ENCODE measurements around the gene LEO1. TPM values are rescaled to one million over a fixed set of nuclear protein-coding genes. Genes with fewer than 3 reads are reported as not detected.

The LEO1 gene
- total and polyA plus RNA-seq, 2 of the 13 experiments (the other 11 are each of a cell fraction or from before 2014, with no cell fraction given) = 17.0 to 60.3 TPM

GRCh38 chr15:51970132-51970817 is 1.3 kb downstream of the LEO1 start (continued):
- peak; percentile 83 for TF ChIP-seq PAXIP1 (CRISPR knock-in tag; conservative IDR thresholded peaks at IDR 0.05)
- no peak for TF ChIP-seq SAFB2 (CRISPR knock-in tag; IDR thresholded peaks at IDR 0.05; ENCODE audit: borderline replicate concordance, low read depth)
- no peak for TF ChIP-seq BHLHE40 (IDR thresholded peaks at IDR 0.05; ENCODE audit: low read length)
- TF ChIP-seq ZIK1 (CRISPR knock-in tag; IDR thresholded peaks at IDR 0.05; ENCODE audit: borderline replicate concordance, low read depth) = no peak
- TF ChIP-seq SALL1 (CRISPR knock-in tag; IDR thresholded peaks at IDR 0.05) = peak; percentile 90
- no peak for TF ChIP-seq ZSCAN22 (CRISPR knock-in tag; IDR thresholded peaks at IDR 0.05)
- no peak for TF ChIP-seq ZNF841 (CRISPR knock-in tag; IDR thresholded peaks at IDR 0.05; ENCODE audit: borderline replicate concordance)
- TF ChIP-seq TAF1 (CRISPR knock-in tag; IDR thresholded peaks at IDR 0.05) = peak; percentile 29; the same call in 1 of the 2 replicates
- TF ChIP-seq ZFP62 (CRISPR knock-in tag; IDR thresholded peaks at IDR 0.05) = no peak
- peak; percentile 72 for TF ChIP-seq NCOA2 (CRISPR knock-in tag; IDR thresholded peaks at IDR 0.05)
- TF ChIP-seq ZNF512B (CRISPR knock-in tag; IDR thresholded peaks at IDR 0.05; ENCODE audit: borderline replicate concordance) = no peak
- no peak for TF ChIP-seq ZNF33A (CRISPR knock-in tag; IDR thresholded peaks at IDR 0.05; ENCODE audit: borderline replicate concordance)
- no peak for TF ChIP-seq MYPOP (CRISPR knock-in tag; IDR thresholded peaks at IDR 0.05)
- TF ChIP-seq SAP130 (CRISPR knock-in tag; IDR thresholded peaks at IDR 0.05; ENCODE audit: low read depth) = peak; percentile 89
- TF ChIP-seq ZNF550 (CRISPR knock-in tag; IDR thresholded peaks at IDR 0.05; ENCODE audit: borderline replicate concordance) = no peak
- TF ChIP-seq MIER3 (CRISPR knock-in tag; IDR thresholded peaks at IDR 0.05; ENCODE audit: borderline replicate concordance) = peak; percentile 23; the same call in 1 of the 2 replicates
- no peak for TF ChIP-seq SRSF4 (IDR thresholded peaks at IDR 0.05; ENCODE audit: low read depth, low read length, poor library complexity, severe bottlenecking)
- no peak for TF ChIP-seq ZKSCAN5 (CRISPR knock-in tag; IDR thresholded peaks at IDR 0.05)
- TF ChIP-seq CEBPB (IDR thresholded peaks at IDR 0.05; ENCODE audit: borderline replicate concordance, low read depth, low read length) = peak; percentile 48
- peak; percentile 52; the same call in 1 of the 2 replicates for TF ChIP-seq YEATS4 (CRISPR knock-in tag; IDR thresholded peaks at IDR 0.05; ENCODE audit: borderline replicate concordance)
- no peak for TF ChIP-seq HIVEP1 (CRISPR knock-in tag; IDR thresholded peaks at IDR 0.05)
- no peak for TF ChIP-seq TFDP2 (CRISPR knock-in tag; IDR thresholded peaks at IDR 0.05)

All from HepG2 (cell line).